PC-3 (cell line): ENCODE results near the gene GPX4. TPM values are rescaled to one million over a fixed set of nuclear protein-coding genes. Genes with fewer than 3 reads are reported as not detected.

Experiments used
- ATAC-seq: fragments of 200-7000 bp; cut with Tn5 transposase; 2 replicates; pipeline ENCODE4 v1.9.1; 2020; ENCODE audit warnings: mild to moderate bottlenecking, moderate library complexity
- BruUV-seq: library from RNA; stranded (reverse); fragments of 400-500 nt; replicated peaks from 2 replicates; lab custom pipeline; 2021; lab: Mats Ljungman, UMichigan
- CTCF ChIA-PET: fragments of 300-600 bp; sonication (Branson Sonifier 250); formaldehyde crosslinking; loops from one replicate; lab custom pipeline; 2022; ENCODE audit warnings: antibody characterized with exemption; lab: Charles Lee
- POLR2A ChIA-PET: fragments of 300-600 bp; sonication (Branson Sonifier 250); formaldehyde crosslinking; loops from one replicate; lab custom pipeline; 2022; ENCODE audit warnings: antibody characterized with exemption; ENCODE audit not compliant: unreplicated experiment; lab: Charles Lee
- DNase-seq: peaks from one replicate; pipeline ENCODE4 v3.0.0-alpha.2; 2015
- H2AFZ ChIP-seq: fragments of 300-600 bp; sonication (generic); 2 replicates; pipeline ENCODE4 v1.6.0; 2016; ENCODE audit warnings: antibody characterized with exemption, low read length
- H3F3A ChIP-seq: fragments of 300-600 bp; sonication (generic); one replicate; pipeline ENCODE4 v1.6.0; 2017; ENCODE audit warnings: antibody characterized with exemption, low read length, control low read depth, mild to moderate bottlenecking; ENCODE audit not compliant: unreplicated experiment
- H3K27ac ChIP-seq: fragments of 300-600 bp; sonication (generic); 2 replicates; pipeline ENCODE4 v1.5.1; 2016; ENCODE audit warnings: mild to moderate bottlenecking, low read length
- H3K27me3 ChIP-seq: fragments of 300-600 bp; sonication (generic); 2 replicates; pipeline ENCODE4 v1.6.1; 2016; ENCODE audit warnings: low read length, mixed read lengths
- H3K36me3 ChIP-seq: fragments of 300-600 bp; sonication (generic); 2 replicates; pipeline ENCODE4 v1.6.1; 2016; ENCODE audit warnings: low read depth, mixed run types, low read length, mixed read lengths
- H3K4me1 ChIP-seq: fragments of 300-600 bp; sonication (generic); 2 replicates; pipeline ENCODE4 v1.5.1; 2016; ENCODE audit warnings: low read length; ENCODE audit not compliant: insufficient read depth
- H3K4me2 ChIP-seq: fragments of 300-600 bp; sonication (generic); 2 replicates; pipeline ENCODE4 v1.6.0; 2016; ENCODE audit warnings: low read length
- H3K4me3 ChIP-seq: fragments of 300-600 bp; sonication (generic); 2 replicates; pipeline ENCODE4 v1.5.1; 2016; ENCODE audit warnings: mild to moderate bottlenecking, low read length, mixed read lengths
- H3K79me2 ChIP-seq: fragments of 300-600 bp; sonication (generic); 2 replicates; pipeline ENCODE4 v1.6.1; 2017; ENCODE audit warnings: low read length, mixed read lengths
- H3K9ac ChIP-seq: fragments of 300-600 bp; sonication (generic); 2 replicates; pipeline ENCODE4 v1.6.0; 2016; ENCODE audit warnings: mild to moderate bottlenecking, low read length
- H3K9me2 ChIP-seq: fragments of 300-600 bp; sonication (generic); replicated peaks from 2 replicates; pipeline ENCODE4 v1.6.1; 2016; ENCODE audit warnings: mixed run types, low read length, mixed read lengths
- H3K9me3 ChIP-seq: fragments of 300-600 bp; sonication (generic); 2 replicates; pipeline ENCODE4 v1.6.1; 2016; ENCODE audit warnings: low read length, mixed read lengths
- H4K20me1 ChIP-seq: fragments of 300-600 bp; sonication (generic); 2 replicates; pipeline ENCODE4 v1.6.1; 2016; ENCODE audit warnings: low read length, mixed read lengths
- EZH2 ChIP-seq: fragments of 300-600 bp; sonication (generic); IDR thresholded peaks from one replicate; pipeline ENCODE4 v1.6.1; 2017; ENCODE audit warnings: antibody characterized with exemption, mild to moderate bottlenecking, low read length; ENCODE audit not compliant: unreplicated experiment
- EZH2phosphoT487 ChIP-seq: fragments of 300-600 bp; sonication (generic); IDR thresholded peaks from 2 replicates; pipeline ENCODE4 v1.6.1; 2018; ENCODE audit warnings: mild to moderate bottlenecking, antibody characterized with exemption, low read length, borderline replicate concordance
- intact Hi-C: fragments of 100-400 bp; cut with micrococcal nuclease; formaldehyde crosslinking; loops from 2 replicates; pipeline ENCODE4 v1.9.0; 2023
- total RNA-seq: library from RNA; depleted of rRNA; stranded (reverse); fragments of >200 nt; gene quantifications from 2 replicates; pipeline ENCODE4 v1.2.3, GENCODE V29; 2014
- TF ChIP-seq, protein P1 (sequence below): fragments of 300-600 bp; sonication (generic); conservative IDR thresholded peaks from 2 replicates; pipeline ENCODE4 v1.5.1; 2017; ENCODE audit warnings: antibody characterized with exemption, low read depth, mild to moderate bottlenecking, low read length

Gene GPX4
- total RNA-seq, 1 experiment from 2014 or later: 644 TPM

DNA sequence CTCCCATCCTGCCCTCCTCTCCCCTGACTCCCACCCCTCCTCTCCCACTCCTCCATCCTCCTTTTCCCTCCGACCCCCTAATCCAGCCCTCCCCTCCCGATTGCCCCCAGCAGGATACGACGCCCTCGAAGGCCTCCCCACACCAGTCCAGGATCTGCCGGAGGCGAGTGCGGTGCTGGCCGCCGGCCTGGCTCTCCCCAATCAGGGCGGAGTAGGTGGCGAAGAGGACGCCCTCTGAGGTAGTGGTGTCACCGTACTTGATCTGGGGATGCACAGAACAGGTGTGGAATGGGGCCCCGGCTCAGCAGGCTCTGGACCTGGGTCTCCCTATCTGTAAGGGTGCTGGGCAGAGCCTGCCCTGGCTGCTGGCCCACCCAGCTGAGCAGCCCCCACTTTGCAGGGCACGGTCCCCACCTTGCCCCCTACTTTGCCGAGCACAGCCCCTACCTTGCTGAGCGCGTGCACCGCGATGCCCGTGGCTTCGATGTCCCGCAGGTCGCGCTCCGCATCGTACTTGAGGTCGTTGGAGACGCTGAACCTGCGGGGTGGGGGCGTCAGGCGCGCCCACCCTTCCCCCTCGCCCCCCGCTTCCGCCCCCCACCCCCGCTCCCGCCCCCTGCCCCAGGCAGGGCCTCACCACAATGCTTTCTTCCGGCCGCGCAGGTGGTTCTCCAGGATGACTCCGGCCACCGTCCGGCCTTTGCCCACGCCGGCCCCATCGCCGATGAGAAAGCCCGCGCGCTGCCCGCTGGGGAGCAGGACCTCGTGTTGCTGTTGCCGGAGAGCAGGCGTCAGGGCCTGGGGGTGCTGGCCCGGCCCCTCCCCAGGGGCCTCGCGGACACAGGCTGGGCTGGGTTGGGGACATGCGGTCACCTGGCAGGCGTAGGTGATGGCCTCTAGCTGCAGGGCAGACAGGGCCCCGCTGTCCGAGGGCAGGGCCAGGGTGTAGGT is 18.5 kb downstream of the GPX4 start:
- no peak overlapping the region for H2AFZ ChIP-seq
- no TSS peak for BruUV-seq
- no peak overlapping the region for H3K4me2 ChIP-seq
- no peak overlapping the region for H3K9ac ChIP-seq
- ATAC-seq: no peak
- DNase-seq: no peak
- CTCF ChIA-PET: no interaction called here
- no peaks in the 10 kb centered on the region for H3K27me3 ChIP-seq
- H3K4me1 ChIP-seq: no peaks in the 10 kb centered on the region; the same call in 1 of the 2 replicates
- TF ChIP-seq, protein P1, sequence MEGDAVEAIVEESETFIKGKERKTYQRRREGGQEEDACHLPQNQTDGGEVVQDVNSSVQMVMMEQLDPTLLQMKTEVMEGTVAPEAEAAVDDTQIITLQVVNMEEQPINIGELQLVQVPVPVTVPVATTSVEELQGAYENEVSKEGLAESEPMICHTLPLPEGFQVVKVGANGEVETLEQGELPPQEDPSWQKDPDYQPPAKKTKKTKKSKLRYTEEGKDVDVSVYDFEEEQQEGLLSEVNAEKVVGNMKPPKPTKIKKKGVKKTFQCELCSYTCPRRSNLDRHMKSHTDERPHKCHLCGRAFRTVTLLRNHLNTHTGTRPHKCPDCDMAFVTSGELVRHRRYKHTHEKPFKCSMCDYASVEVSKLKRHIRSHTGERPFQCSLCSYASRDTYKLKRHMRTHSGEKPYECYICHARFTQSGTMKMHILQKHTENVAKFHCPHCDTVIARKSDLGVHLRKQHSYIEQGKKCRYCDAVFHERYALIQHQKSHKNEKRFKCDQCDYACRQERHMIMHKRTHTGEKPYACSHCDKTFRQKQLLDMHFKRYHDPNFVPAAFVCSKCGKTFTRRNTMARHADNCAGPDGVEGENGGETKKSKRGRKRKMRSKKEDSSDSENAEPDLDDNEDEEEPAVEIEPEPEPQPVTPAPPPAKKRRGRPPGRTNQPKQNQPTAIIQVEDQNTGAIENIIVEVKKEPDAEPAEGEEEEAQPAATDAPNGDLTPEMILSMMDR: no peak
- TF ChIP-seq EZH2 (no peak), EZH2phosphoT487 (no peak)
- intact Hi-C loops: no loop called here
- H4K20me1 ChIP-seq: 0 out of 2 replicates have a peak, but pooled peaks cover 3% of the 10 kb centered on the region
- no peaks in the 10 kb centered on the region for H3F3A ChIP-seq
- no peak overlapping the region for H3K27ac ChIP-seq
- H3K9me3 ChIP-seq: no peaks in the 10 kb centered on the region
- no peak overlapping the region for H3K4me3 ChIP-seq
- POLR2A ChIA-PET: no interaction called here
- 0 out of 2 replicates have a peak, but pooled peaks cover 4% of the 10 kb centered on the region for H3K79me2 ChIP-seq
- H3K9me2 ChIP-seq: no peaks in the 10 kb centered on the region
- H3K36me3 ChIP-seq: peaks cover 20% of the 10 kb centered on the region

DNA sequence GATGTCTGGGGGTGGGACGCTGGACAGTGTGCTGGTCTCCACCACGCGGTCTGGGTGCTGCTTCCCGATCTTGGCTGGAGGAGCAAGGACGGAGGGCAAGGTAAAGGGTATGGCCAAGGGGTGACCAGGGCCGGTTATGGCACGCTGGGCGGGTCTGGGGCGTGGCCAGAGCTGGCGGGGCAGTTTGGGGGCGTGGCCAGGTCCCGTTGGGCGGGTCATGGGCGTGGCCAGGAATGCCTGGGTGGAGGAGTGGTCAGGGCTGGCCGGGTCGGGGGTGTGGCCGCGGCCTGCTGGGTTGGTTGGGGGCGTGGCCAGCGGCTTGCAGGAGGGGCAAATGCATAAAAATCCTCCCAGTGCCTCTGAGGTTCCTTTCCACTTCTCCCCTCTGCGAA is 19.2 kb downstream of the GPX4 start:
- no peaks in the 10 kb centered on the region for H3K27me3 ChIP-seq
- peaks cover 24% of the 10 kb centered on the region for H3K36me3 ChIP-seq
- ATAC-seq (peak; percentile 82), DNase-seq (peak; percentile 76)
- no peaks in the 10 kb centered on the region for H3K9me2 ChIP-seq
- no TSS peak for BruUV-seq
- ChIA-PET POLR2A (no interaction called here), CTCF (no interaction called here)
- 0 out of 2 replicates have a peak, but pooled peaks cover 6% of the 10 kb centered on the region for H3K79me2 ChIP-seq
- TF ChIP-seq, protein P1: no peak
- TF ChIP-seq EZH2phosphoT487 (no peak), EZH2 (no peak)
- intact Hi-C loops: no loop called here
- H3K9me3 ChIP-seq: no peaks in the 10 kb centered on the region
- H3K27ac ChIP-seq: no peak overlapping the region
- H3F3A ChIP-seq: no peaks in the 10 kb centered on the region
- H2AFZ ChIP-seq: no peak overlapping the region
- H3K9ac ChIP-seq: no peak overlapping the region
- no peaks in the 10 kb centered on the region; the same call in 1 of the 2 replicates for H3K4me1 ChIP-seq
- H3K4me3 ChIP-seq: no peak overlapping the region
- no peak overlapping the region for H3K4me2 ChIP-seq
- 0 out of 2 replicates have a peak, but pooled peaks cover 3% of the 10 kb centered on the region for H4K20me1 ChIP-seq

DNA sequence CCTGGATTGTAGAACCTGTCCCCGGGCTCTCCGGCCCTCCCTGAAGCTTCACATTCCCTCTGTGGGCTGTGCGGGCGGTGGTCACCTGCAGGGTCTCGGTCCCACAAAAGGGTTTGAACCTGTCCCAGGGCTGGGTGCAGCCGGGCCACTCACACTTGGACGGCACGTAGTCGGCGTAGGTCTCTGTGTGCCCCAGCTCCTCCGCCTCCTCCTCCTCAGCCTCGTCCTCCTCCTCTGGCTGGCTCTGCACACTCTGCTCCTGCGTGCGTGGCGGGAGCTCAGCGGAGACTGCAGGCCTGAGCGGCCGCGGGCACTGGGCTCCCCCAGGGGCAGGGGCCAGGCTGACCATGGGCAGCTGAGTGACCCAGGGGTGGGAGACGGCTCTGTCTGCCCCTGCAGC is 19.6 kb downstream of the GPX4 start:
- H3K4me3 ChIP-seq: no peak overlapping the region
- BruUV-seq: no TSS peak
- H3F3A ChIP-seq: no peaks in the 10 kb centered on the region
- intact Hi-C loops: no loop called here
- no peak for TF ChIP-seq EZH2
- no peak for TF ChIP-seq EZH2phosphoT487
- TF ChIP-seq, protein P1: no peak
- CTCF ChIA-PET: no interaction called here
- H2AFZ ChIP-seq: no peak overlapping the region
- H3K4me2 ChIP-seq: no peak overlapping the region
- H3K27ac ChIP-seq: no peak overlapping the region
- POLR2A ChIA-PET: no interaction called here
- H3K9ac ChIP-seq: no peak overlapping the region
- no peaks in the 10 kb centered on the region for H3K9me3 ChIP-seq
- 0 out of 2 replicates have a peak, but pooled peaks cover 3% of the 10 kb centered on the region for H4K20me1 ChIP-seq
- no peaks in the 10 kb centered on the region; the same call in 1 of the 2 replicates for H3K4me1 ChIP-seq
- DNase-seq: no peak
- H3K36me3 ChIP-seq: peaks cover 24% of the 10 kb centered on the region
- H3K9me2 ChIP-seq: no peaks in the 10 kb centered on the region
- ATAC-seq: no peak
- H3K27me3 ChIP-seq: no peaks in the 10 kb centered on the region
- 0 out of 2 replicates have a peak, but pooled peaks cover 6% of the 10 kb centered on the region for H3K79me2 ChIP-seq
